K562 (cell line): ENCODE data around the gene PTPRE. TPM values are rescaled to one million over a fixed set of nuclear protein-coding genes. Genes with fewer than 3 reads are reported as not detected.

Experiments used
- ATAC-seq: fragments of 200-7000 bp; cut with Tn5 transposase; 3 replicates; pipeline ENCODE4 v1.9.1; 2020; ENCODE audit warnings: moderate library complexity
- BruUV-seq: library from RNA; stranded (reverse); fragments of 400-500 nt; replicated peaks from 2 replicates; lab custom pipeline; 2021; lab: Mats Ljungman, UMichigan
- CTCF ChIA-PET: fragments of 300-600 bp; formaldehyde crosslinking; extraction: SDS; loops from one replicate; lab custom pipeline; 2021; ENCODE audit warnings: low intra/inter-chr PET ratio; lab: Yijun Ruan, JAX
- POLR2A ChIA-PET: fragments of 300-600, 350-650 bp; sonication (Branson Sonifier 250); formaldehyde crosslinking; extraction: SDS; loops from one replicate; lab custom pipeline; 2021; ENCODE audit warnings: antibody characterized with exemption, inconsistent platforms; lab: Yijun Ruan, JAX
- DNase-seq, 4 experiments: peaks; one replicate each; pipeline versions ENCODE4 v3.0.0 to v3.0.0-alpha.2; 2011 to 2018; ENCODE audit warnings: low spot score in 3 of 4, mixed read lengths in 3 of 4; ENCODE audit errors: extremely low read depth in 1 of 4
- FAIRE-seq: peaks from 2 replicates; lab custom pipeline; 2011; peaks lifted over from hg19 to GRCh38; lab: Jason Lieb, UNC
- H2AFZ ChIP-seq: 2 replicates; pipeline ENCODE4 v1.6.0; 2011; ENCODE audit warnings: low read depth, low read length, control low read depth, inconsistent platforms
- H3K27ac ChIP-seq: fragments of 200-600 bp; 3 replicates; pipeline ENCODE4 v1.8.0; 2011; ENCODE audit warnings: low read depth, mild to moderate bottlenecking, control low read depth, inconsistent platforms, low read length, moderate library complexity, mixed read lengths; ENCODE audit errors: extremely low read depth
- H3K27me3 ChIP-seq, 2 experiments: fragments of 300-600 bp in 1 of 2; 2 replicates in 1 of 2; 3 replicates in 1 of 2; pipeline versions ENCODE4 v1.6.0 to v1.8.0; 2011; ENCODE audit warnings: inconsistent platforms in 2 of 2, low read length in 2 of 2, mild to moderate bottlenecking in 1 of 2, mixed read lengths in 1 of 2, moderate library complexity in 1 of 2; ENCODE audit not compliant: control insufficient read depth in 2 of 2, insufficient read depth in 2 of 2
- H3K36me3 ChIP-seq: fragments of 300-600 bp; 3 replicates; pipeline ENCODE4 v1.8.0; 2011; ENCODE audit warnings: mild to moderate bottlenecking, low read length, inconsistent platforms; ENCODE audit not compliant: control insufficient read depth, insufficient read depth
- H3K4me1 ChIP-seq, 2 experiments: fragments of 200-600 bp in 1 of 2; replicated peaks in 1 of 2; 2 replicates in 1 of 2; 3 replicates in 1 of 2; pipeline versions ENCODE4 v1.5.1 to v1.8.0; 2011; ENCODE audit warnings: inconsistent platforms in 2 of 2, low read length in 2 of 2, mild to moderate bottlenecking in 1 of 2, mixed read lengths in 1 of 2, moderate library complexity in 1 of 2; ENCODE audit not compliant: control insufficient read depth in 2 of 2, insufficient read depth in 2 of 2
- H3K4me2 ChIP-seq: 2 replicates; pipeline ENCODE4 v1.6.1; 2011; ENCODE audit warnings: low read length, control low read depth, inconsistent platforms, mixed read lengths; ENCODE audit not compliant: insufficient read depth
- H3K4me3 ChIP-seq: fragments of 200-600 bp; sonication (generic), shearing (Covaris generic); 2 replicates; pipeline ENCODE4 v1.5.1; 2016; ENCODE audit warnings: control low read depth, inconsistent platforms
- H3K79me2 ChIP-seq: fragments of 200-600 bp; 3 replicates; pipeline ENCODE4 v1.8.0; 2011; ENCODE audit warnings: low read length, inconsistent platforms; ENCODE audit not compliant: control insufficient read depth, insufficient read depth
- H3K9ac ChIP-seq, 2 experiments: 2 replicates each; pipeline versions ENCODE4 v1.6.0 to v1.6.1; 2011; ENCODE audit warnings: low read depth in 2 of 2, low read length in 2 of 2, control low read depth in 1 of 2, inconsistent platforms in 1 of 2, mild to moderate bottlenecking in 1 of 2, mixed read lengths in 1 of 2; ENCODE audit not compliant: insufficient read depth in 1 of 2
- H3K9me1 ChIP-seq: one replicate; pipeline ENCODE4 v1.6.0; 2011; ENCODE audit warnings: inconsistent platforms, mild to moderate bottlenecking, low read length, moderate library complexity; ENCODE audit not compliant: control insufficient read depth, insufficient read depth
- H3K9me3 ChIP-seq: replicated peaks from 2 replicates; pipeline ENCODE4 v1.5.1; 2011; ENCODE audit warnings: low read depth, low read length, inconsistent platforms; ENCODE audit not compliant: control insufficient read depth, insufficient read depth
- H4K20me1 ChIP-seq: replicated peaks from 2 replicates; pipeline ENCODE4 v1.6.1; 2011; ENCODE audit warnings: low read length, inconsistent platforms, mixed read lengths; ENCODE audit not compliant: control insufficient read depth, insufficient read depth
- CXXC5 ChIP-seq: fragments of 250-450 bp; sonication (Bioruptor Pico); IDR thresholded peaks from 2 replicates; pipeline ENCODE4 v1.8.0; 2022; ENCODE audit warnings: inconsistent platforms, mild to moderate bottlenecking, moderate library complexity
- POLR2B ChIP-seq: fragments of 450-650 bp; IDR thresholded peaks from 2 replicates; pipeline ENCODE4 v1.6.1; 2018; ENCODE audit warnings: low read depth; ENCODE audit not compliant: partially characterized antibody
- RB1 ChIP-seq: fragments of 450-650 bp; IDR thresholded peaks from 2 replicates; pipeline ENCODE4 v1.6.1; 2017; ENCODE audit warnings: low read depth, mild to moderate bottlenecking
- RBM15 ChIP-seq: fragments of 200-400 bp; formaldehyde crosslinking; IDR thresholded peaks from 2 replicates; pipeline ENCODE4 v1.6.1; 2018; ENCODE audit warnings: mild to moderate bottlenecking, low read length, moderate library complexity; ENCODE audit not compliant: insufficient read depth
- RBM25 ChIP-seq: fragments of 200-400 bp; formaldehyde crosslinking; IDR thresholded peaks from 2 replicates; pipeline ENCODE4 v1.6.1; 2018; ENCODE audit warnings: low read length, low read depth, moderate library complexity; ENCODE audit not compliant: severe bottlenecking
- RFX7 ChIP-seq: fragments of 250-450 bp; sonication (Bioruptor Pico); IDR thresholded peaks from 2 replicates; pipeline ENCODE4 v1.5.1; 2021; ENCODE audit warnings: mild to moderate bottlenecking
- SAP30 ChIP-seq: fragments of 200-600 bp; sonication (generic); IDR thresholded peaks from 2 replicates; pipeline ENCODE4 v1.6.1; 2012; ENCODE audit warnings: borderline replicate concordance, low read depth, mild to moderate bottlenecking, moderate library complexity, low read length, control low read depth, inconsistent platforms; ENCODE audit not compliant: insufficient read depth, poor library complexity, severe bottlenecking
- ZFP36 ChIP-seq: fragments of 150-350 bp; IDR thresholded peaks from 2 replicates; pipeline ENCODE4 v1.6.1; 2018; ENCODE audit warnings: low read length, low read depth; ENCODE audit not compliant: partially characterized antibody
- ZFX ChIP-seq: sonication (generic); formaldehyde crosslinking; IDR thresholded peaks from 2 replicates; pipeline ENCODE4 v1.8.0; 2022; ENCODE audit warnings: mild to moderate bottlenecking, missing genetic modification reagents, moderate library complexity
- ZNF41 ChIP-seq: fragments of 250-450 bp; sonication (Bioruptor Pico); conservative IDR thresholded peaks from 2 replicates; pipeline ENCODE4 v1.4.0; 2020; ENCODE audit warnings: mild to moderate bottlenecking
- ZNF699 ChIP-seq: fragments of 250-450 bp; sonication (Bioruptor Pico); IDR thresholded peaks from 2 replicates; pipeline ENCODE4 v1.8.0; 2021; ENCODE audit warnings: mild to moderate bottlenecking, moderate library complexity; ENCODE audit not compliant: insufficient replicate concordance
- WGBS: fragments of 100-300 bp; shearing (Covaris generic); methylation state at CpG from one replicate; pipeline ENCODE4 v1.1.6; 2016; ENCODE audit warnings: low coverage, mixed read lengths; ENCODE audit not compliant: insufficient coverage; ENCODE audit errors: missing lambda C conversion rate; 5-methylcytosine and 5-hydroxymethylcytosine counted together
- in situ Hi-C: fragments of 300-500 bp; cut with MboI; formaldehyde crosslinking; loops from 4 replicates; pipeline ENCODE4 v1.15.0; 2018; ENCODE audit warnings: inconsistent platforms, mixed read lengths
- intact Hi-C: fragments of 100-400 bp; cut with micrococcal nuclease; formaldehyde crosslinking; loops from 2 replicates; pipeline ENCODE4 v1.14.2; 2022
- polyA plus RNA-seq, 8 experiments: library from polyadenylated mRNA; depleted of rRNA in 4 of 8; stranded (reverse) in 5 of 8; unstranded in 3 of 8; fragments of >200 nt; fragmentation: Nextera tagmentation in 2 of 8; fragmentation: Illumina TruSeq in 1 of 8; extraction: Ambion mirVana in 2 of 8; extraction: Trizol in 1 of 8; gene quantifications; 2 replicates each; pipeline versions ENCODE4 v1.2.1 to v1.2.3, GENCODE V29; 2011 to 2014; ENCODE audit warnings: inconsistent platforms in 1 of 8, missing spikeins in 1 of 8
- total RNA-seq, 7 experiments: library from RNA; depleted of rRNA in 6 of 7; stranded (reverse); fragments of >200 nt in 6 of 7; fragmentation: Illumina TruSeq in 2 of 7; extraction: Trizol in 2 of 7; gene quantifications; 2 replicates each; pipeline versions ENCODE4 v1.2.1 to v1.2.3, GENCODE V29; 2011 to 2021; ENCODE audit warnings: low replicate concordance in 1 of 7
- TF ChIP-seq, protein P1 (sequence below): fragments of 250-450 bp; sonication (Bioruptor Pico); IDR thresholded peaks from 2 replicates; pipeline ENCODE4 v1.8.0; 2022; ENCODE audit warnings: inconsistent platforms, mild to moderate bottlenecking, moderate library complexity, borderline replicate concordance
- TF ChIP-seq, protein P2 (sequence below): fragments of 250-450 bp; sonication (Bioruptor Pico); IDR thresholded peaks from 2 replicates; pipeline ENCODE4 v1.4.0; 2020

The PTPRE gene
- total and polyA plus RNA-seq, 9 of the 15 experiments (the other 6 are each of a cell fraction or from before 2014, with no cell fraction given): 0.01 to 0.13 (median 0.04) TPM; not detected in 4

DNA sequence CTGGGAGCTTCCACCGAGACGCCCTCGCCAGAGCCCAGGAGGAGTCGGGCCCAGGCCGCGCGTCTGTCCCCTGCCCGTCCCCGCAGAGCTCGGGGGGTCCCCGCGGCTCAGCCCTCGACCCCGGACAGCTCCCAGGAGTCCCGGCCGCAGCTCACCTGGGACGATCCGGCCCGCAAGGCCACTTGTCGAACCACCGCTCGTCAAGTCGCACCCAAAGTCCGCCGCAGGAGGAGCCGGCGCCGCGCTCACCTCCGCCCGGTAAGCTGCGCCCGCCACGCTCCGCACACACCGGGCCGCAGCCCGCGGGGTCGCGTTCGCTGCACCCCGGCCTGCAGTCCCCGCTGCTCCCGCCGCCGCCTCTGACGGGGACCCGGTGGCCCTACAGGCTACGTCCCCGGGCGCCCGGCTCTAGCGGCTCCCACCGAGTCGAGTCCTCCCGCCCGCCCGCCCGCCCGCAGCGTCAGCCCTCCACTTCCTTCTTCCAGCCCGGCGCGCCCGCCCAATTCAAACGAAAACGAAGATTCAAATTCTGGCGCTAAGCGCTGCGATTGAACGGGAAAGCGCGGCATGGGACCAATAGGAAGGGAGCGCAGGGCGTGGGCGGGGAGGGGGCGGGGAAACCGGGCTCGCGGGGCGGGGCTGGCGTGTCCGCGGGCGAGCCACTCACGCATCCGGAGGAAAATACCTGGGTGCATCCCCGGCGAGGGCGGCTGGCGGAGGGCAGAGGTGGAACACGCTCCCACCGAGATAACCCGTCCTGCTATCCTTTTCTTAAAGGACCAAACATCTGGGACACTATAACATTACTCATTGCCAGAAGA lies 219.3 kb downstream of the PTPRE start, which contains the start of gene MKI67:
MKI67 (minus strand) TSS at position 480 of the 821 bp plus-strand sequence. CDS start 756 bp downstream, outside the sequence.
- peaks cover 36% of the 10 kb centered on the region for H3K36me3 ChIP-seq
- BruUV-seq: no TSS peak
- peak within 1 kb of the TSS; percentile 89 for H3K4me2 ChIP-seq
- intact Hi-C loops: no loop called here
- DNase-seq (peak; percentile 85 to 93 (median 88)), ATAC-seq (peak; percentile 90), FAIRE-seq (peak; percentile 59)
- ChIA-PET CTCF (no interaction called here), POLR2A (interaction anchor here (1.1 to 4.2 kb wide), 4 partner anchors 12 to 27 kb away, joined by 3 to 26 read pairs (median 6); no protein-coding TSS in a partner anchor)
- peak within 1 kb of the TSS; percentile 89 for H3K4me3 ChIP-seq
- in situ Hi-C loops: no loop called here
- H3K9me1 ChIP-seq: no peaks in the 10 kb centered on the region
- peak within 1 kb of the TSS; percentile 96 to 98 for H3K9ac ChIP-seq
- WGBS: under 1% methylated on average over 22 of the region's 95 CpGs
- H3K9me3 ChIP-seq: no peaks in the 10 kb centered on the region
- H3K27ac ChIP-seq: peak within 1 kb of the TSS; percentile 93
- H3K4me1 ChIP-seq: peaks cover 9 to 15% of the 10 kb centered on the region in 2 experiments; a peak in 4 of 5 replicates
- peaks cover 7% of the 10 kb centered on the region for H4K20me1 ChIP-seq
- H2AFZ ChIP-seq: peak within 1 kb of the TSS; percentile 92
- peaks cover 48% of the 10 kb centered on the region for H3K79me2 ChIP-seq
- no peaks in the 10 kb centered on the region for H3K27me3 ChIP-seq
- TF ChIP-seq RFX7 (CRISPR knock-in tag) (no peak), POLR2B (no peak), RB1 (peak; percentile 34; the same call in 1 of the 2 replicates), SAP30 (peak; percentile 95), RBM25 (no peak), ZNF699 (CRISPR knock-in tag) (no peak), CXXC5 (0 out of 2 replicates have a peak, but pooled peaks have one; percentile 51), ZFP36 (no peak), ZFX (CRISPR knock-in tag) (peak; percentile 56), RBM15 (no peak), ZNF41 (CRISPR knock-in tag) (no peak)
- TF ChIP-seq, protein P1, sequence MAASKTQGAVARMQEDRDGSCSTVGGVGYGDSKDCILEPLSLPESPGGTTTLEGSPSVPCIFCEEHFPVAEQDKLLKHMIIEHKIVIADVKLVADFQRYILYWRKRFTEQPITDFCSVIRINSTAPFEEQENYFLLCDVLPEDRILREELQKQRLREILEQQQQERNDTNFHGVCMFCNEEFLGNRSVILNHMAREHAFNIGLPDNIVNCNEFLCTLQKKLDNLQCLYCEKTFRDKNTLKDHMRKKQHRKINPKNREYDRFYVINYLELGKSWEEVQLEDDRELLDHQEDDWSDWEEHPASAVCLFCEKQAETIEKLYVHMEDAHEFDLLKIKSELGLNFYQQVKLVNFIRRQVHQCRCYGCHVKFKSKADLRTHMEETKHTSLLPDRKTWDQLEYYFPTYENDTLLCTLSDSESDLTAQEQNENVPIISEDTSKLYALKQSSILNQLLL (CRISPR knock-in tag): no peak
- TF ChIP-seq, protein P2, sequence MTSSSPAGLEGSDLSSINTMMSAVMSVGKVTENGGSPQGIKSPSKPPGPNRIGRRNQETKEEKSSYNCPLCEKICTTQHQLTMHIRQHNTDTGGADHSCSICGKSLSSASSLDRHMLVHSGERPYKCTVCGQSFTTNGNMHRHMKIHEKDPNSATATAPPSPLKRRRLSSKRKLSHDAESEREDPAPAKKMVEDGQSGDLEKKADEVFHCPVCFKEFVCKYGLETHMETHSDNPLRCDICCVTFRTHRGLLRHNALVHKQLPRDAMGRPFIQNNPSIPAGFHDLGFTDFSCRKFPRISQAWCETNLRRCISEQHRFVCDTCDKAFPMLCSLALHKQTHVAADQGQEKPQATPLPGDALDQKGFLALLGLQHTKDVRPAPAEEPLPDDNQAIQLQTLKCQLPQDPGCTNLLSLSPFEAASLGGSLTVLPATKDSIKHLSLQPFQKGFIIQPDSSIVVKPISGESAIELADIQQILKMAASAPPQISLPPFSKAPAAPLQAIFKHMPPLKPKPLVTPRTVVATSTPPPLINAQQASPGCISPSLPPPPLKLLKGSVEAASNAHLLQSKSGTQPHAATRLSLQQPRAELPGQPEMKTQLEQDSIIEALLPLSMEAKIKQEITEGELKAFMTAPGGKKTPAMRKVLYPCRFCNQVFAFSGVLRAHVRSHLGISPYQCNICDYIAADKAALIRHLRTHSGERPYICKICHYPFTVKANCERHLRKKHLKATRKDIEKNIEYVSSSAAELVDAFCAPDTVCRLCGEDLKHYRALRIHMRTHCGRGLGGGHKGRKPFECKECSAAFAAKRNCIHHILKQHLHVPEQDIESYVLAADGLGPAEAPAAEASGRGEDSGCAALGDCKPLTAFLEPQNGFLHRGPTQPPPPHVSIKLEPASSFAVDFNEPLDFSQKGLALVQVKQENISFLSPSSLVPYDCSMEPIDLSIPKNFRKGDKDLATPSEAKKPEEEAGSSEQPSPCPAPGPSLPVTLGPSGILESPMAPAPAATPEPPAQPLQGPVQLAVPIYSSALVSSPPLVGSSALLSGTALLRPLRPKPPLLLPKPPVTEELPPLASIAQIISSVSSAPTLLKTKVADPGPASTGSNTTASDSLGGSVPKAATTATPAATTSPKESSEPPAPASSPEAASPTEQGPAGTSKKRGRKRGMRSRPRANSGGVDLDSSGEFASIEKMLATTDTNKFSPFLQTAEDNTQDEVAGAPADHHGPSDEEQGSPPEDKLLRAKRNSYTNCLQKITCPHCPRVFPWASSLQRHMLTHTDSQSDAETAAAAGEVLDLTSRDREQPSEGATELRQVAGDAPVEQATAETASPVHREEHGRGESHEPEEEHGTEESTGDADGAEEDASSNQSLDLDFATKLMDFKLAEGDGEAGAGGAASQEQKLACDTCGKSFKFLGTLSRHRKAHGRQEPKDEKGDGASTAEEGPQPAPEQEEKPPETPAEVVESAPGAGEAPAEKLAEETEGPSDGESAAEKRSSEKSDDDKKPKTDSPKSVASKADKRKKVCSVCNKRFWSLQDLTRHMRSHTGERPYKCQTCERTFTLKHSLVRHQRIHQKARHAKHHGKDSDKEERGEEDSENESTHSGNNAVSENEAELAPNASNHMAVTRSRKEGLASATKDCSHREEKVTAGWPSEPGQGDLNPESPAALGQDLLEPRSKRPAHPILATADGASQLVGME (CRISPR knock-in tag): no peak
